ENCODE data around the gene SLC28A3. TPM values are rescaled to one million over a fixed set of nuclear protein-coding genes. Genes with fewer than 3 reads are reported as not detected.

SLC28A3 gene
- total RNA-seq, result under 0.01 and 0.09 TPM in 2 replicates

GRCh38 chr9:84340535-84340934, at the start of gene SLC28A3:
Gene SLC28A3 (minus strand): TSS chr9:84340758. CDS start chr9:84340633, 125 bp downstream.

